GM23338 (cell line): ENCODE measurements around the gene MED1. TPM values are rescaled to one million over a fixed set of nuclear protein-coding genes. Genes with fewer than 3 reads are reported as not detected.

Experiments
- ATAC-seq: fragments of 200-7000 bp; cut with Tn5 transposase; 3 replicates; pipeline ENCODE4 v1.9.1; 2020
- DNase-seq: peaks from one replicate; pipeline ENCODE4 v3.0.0-alpha.2; 2015; ENCODE audit warnings: low spot score
- H2AFZ ChIP-seq: fragments of 200-600 bp; sonication (generic); 2 replicates; pipeline ENCODE4 v1.8.0; 2016; ENCODE audit warnings: antibody characterized with exemption, mild to moderate bottlenecking, moderate library complexity
- H3F3A ChIP-seq: fragments of 200-600 bp; sonication (generic); replicated peaks from 2 replicates; pipeline ENCODE4 v1.8.0; 2017; ENCODE audit warnings: antibody characterized with exemption, mixed run types, low read depth
- H3K27ac ChIP-seq: fragments of 200-600 bp; sonication (generic); 2 replicates; pipeline ENCODE4 v1.6.1; 2016; ENCODE audit warnings: low read depth
- H3K27me3 ChIP-seq: fragments of 200-600 bp; sonication (generic); 2 replicates; pipeline ENCODE4 v1.8.0; 2016; ENCODE audit warnings: mild to moderate bottlenecking, mixed run types, moderate library complexity; ENCODE audit not compliant: insufficient read depth
- H3K36me3 ChIP-seq: fragments of 200-600 bp; sonication (generic); 2 replicates; pipeline ENCODE4 v1.8.0; 2016; ENCODE audit warnings: mild to moderate bottlenecking; ENCODE audit not compliant: insufficient read depth
- H3K4me1 ChIP-seq: fragments of 200-600 bp; sonication (generic); 2 replicates; pipeline ENCODE4 v1.8.0; 2016; ENCODE audit warnings: mild to moderate bottlenecking, moderate library complexity; ENCODE audit not compliant: insufficient read depth
- H3K4me2 ChIP-seq: fragments of 200-600 bp; sonication (generic); 2 replicates; pipeline ENCODE4 v1.7.1; 2017; ENCODE audit warnings: mixed run types
- H3K4me3 ChIP-seq: fragments of 200-600 bp; sonication (generic); 2 replicates; pipeline ENCODE4 v1.6.1; 2016; ENCODE audit warnings: mixed run types
- H3K79me2 ChIP-seq: fragments of 200-600 bp; sonication (generic); replicated peaks from 2 replicates; pipeline ENCODE4 v1.8.0; 2017; ENCODE audit warnings: mild to moderate bottlenecking; ENCODE audit not compliant: insufficient read depth
- H3K9me2 ChIP-seq: fragments of 200-600 bp; sonication (generic); 2 replicates; pipeline ENCODE4 v1.8.0; 2017; ENCODE audit not compliant: insufficient read depth
- H4K20me1 ChIP-seq: fragments of 200-600 bp; sonication (generic); replicated peaks from 2 replicates; pipeline ENCODE4 v1.8.0; 2017; ENCODE audit warnings: mild to moderate bottlenecking; ENCODE audit not compliant: insufficient read depth
- H3K27ac Mint-ChIP-seq: 2 replicates; pipeline ENCODE4 v1.8.0; 2020; ENCODE audit warnings: inconsistent platforms, mild to moderate bottlenecking, moderate library complexity, mixed read lengths
- H3K27me3 Mint-ChIP-seq: 3 replicates; pipeline ENCODE4 v1.8.0; 2022; ENCODE audit warnings: low read depth, mild to moderate bottlenecking, moderate library complexity, mixed read lengths, inconsistent platforms; ENCODE audit not compliant: insufficient read depth, poor library complexity
- H3K36me3 Mint-ChIP-seq: 3 replicates; pipeline ENCODE4 v1.8.0; 2021; ENCODE audit warnings: low read depth, mild to moderate bottlenecking, inconsistent platforms, moderate library complexity, mixed read lengths
- H3K4me1 Mint-ChIP-seq: 3 replicates; pipeline ENCODE4 v1.8.0; 2020; ENCODE audit warnings: mild to moderate bottlenecking, inconsistent platforms, mixed read lengths
- H3K4me3 Mint-ChIP-seq: 3 replicates; pipeline ENCODE4 v1.8.0; 2021; ENCODE audit warnings: moderate library complexity, mild to moderate bottlenecking, inconsistent platforms, mixed read lengths
- H3K9me3 Mint-ChIP-seq: 3 replicates; pipeline ENCODE4 v1.8.0; 2020; ENCODE audit warnings: moderate library complexity, mild to moderate bottlenecking, inconsistent platforms, mixed read lengths
- NANOG ChIP-seq: IDR thresholded peaks from 2 replicates; pipeline ENCODE4 v1.6.1; 2016; ENCODE audit warnings: antibody characterized with exemption, borderline replicate concordance
- POLR2AphosphoS5 ChIP-seq: IDR thresholded peaks from 2 replicates; pipeline ENCODE4 v1.6.1; 2016; ENCODE audit warnings: antibody characterized with exemption, low read depth
- REST ChIP-seq: IDR thresholded peaks from one replicate; pipeline ENCODE4 v1.6.1; 2018; ENCODE audit warnings: antibody characterized with exemption; ENCODE audit not compliant: unreplicated experiment
- STAT1 ChIP-seq: IDR thresholded peaks from one replicate; pipeline ENCODE4 v1.6.1; 2016; ENCODE audit warnings: antibody characterized with exemption; ENCODE audit not compliant: unreplicated experiment
- ZNF114 ChIP-seq: fragments of 250-450 bp; sonication (Bioruptor Pico); IDR thresholded peaks from 2 replicates; pipeline ENCODE4 v1.5.0; 2020; ENCODE audit warnings: mild to moderate bottlenecking, moderate library complexity
- ZNF331 ChIP-seq: fragments of 250-450 bp; sonication (Bioruptor Pico); IDR thresholded peaks from 2 replicates; pipeline ENCODE4 v1.5.0; 2020; ENCODE audit warnings: low read depth, mild to moderate bottlenecking, moderate library complexity
- ZNF462 ChIP-seq: fragments of 250-450 bp; sonication (Bioruptor Pico); IDR thresholded peaks from 2 replicates; pipeline ENCODE4 v1.5.0; 2020; ENCODE audit warnings: mild to moderate bottlenecking, moderate library complexity
- polyA plus RNA-seq: library from polyadenylated mRNA; unstranded; fragments of >200 nt; fragmentation: Nextera tagmentation; extraction: Ambion mirVana; gene quantifications from 2 replicates; pipeline ENCODE4 v1.2.1, GENCODE V29; 2016
- total RNA-seq: library from RNA; depleted of rRNA; stranded (reverse); fragments of >200 nt; shearing (Covaris generic); gene quantifications from 2 replicates; pipeline ENCODE4 v1.2.3, GENCODE V29; 2014

MED1 gene
- total and polyA plus RNA-seq, 2 experiments from 2014 or later, result 19.0 to 42.3 TPM

DNA sequence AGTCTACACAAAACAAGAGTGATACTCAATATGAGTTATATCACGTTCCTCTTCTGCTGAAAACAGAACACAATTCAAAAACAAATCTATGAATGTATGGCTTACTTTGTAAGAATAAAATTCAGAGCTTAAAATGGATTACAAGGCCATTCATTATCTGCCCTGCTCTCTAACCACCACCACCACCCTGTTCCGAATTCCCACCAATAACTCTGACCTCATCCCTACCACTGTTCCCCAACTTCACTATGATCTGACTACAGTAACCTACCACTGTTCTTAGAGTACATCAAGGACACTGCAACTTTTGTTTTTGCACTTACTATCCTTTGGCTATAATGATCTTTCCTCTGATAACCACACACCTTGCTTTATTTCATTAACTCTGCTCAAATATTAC is 70.9 kb downstream of the MED1 start (continued):
- TF ChIP-seq REST, result no peak
- no peak for TF ChIP-seq STAT1
- TF ChIP-seq ZNF331 (CRISPR knock-in tag), result no peak
- TF ChIP-seq NANOG, result no peak
- no peak for TF ChIP-seq POLR2AphosphoS5
- no peak for TF ChIP-seq ZNF114 (CRISPR knock-in tag)
- no peak for TF ChIP-seq ZNF462 (CRISPR knock-in tag)

DNA sequence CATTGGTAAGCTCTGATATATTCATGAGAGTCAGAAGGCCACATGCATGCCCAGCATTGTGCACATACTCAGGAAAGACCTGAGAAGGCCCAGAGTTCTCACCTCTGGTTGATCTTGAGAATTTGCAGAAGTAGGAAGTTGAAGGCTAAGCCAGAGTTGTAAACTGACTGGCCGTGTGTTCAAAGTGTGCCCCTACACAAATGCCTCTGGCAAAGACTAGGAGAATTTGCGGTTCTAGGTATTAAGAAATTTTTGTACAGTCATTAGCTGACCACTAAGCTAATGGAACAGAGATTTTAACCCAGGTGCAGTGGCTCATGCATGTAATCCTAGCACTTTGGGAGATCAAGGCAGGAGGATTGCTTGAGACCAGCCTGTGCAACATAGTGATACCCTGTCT is 74.6 kb downstream of the MED1 start:
- Histone ChIP-seq H3F3A (no peaks in the 10 kb centered on the region), H3K27me3 (no peaks in the 10 kb centered on the region), H3K9me2 (no peaks in the 10 kb centered on the region), H2AFZ (no peak overlapping the region), H4K20me1 (no peaks in the 10 kb centered on the region; the same call in 1 of the 2 replicates), H3K4me3 (no peak overlapping the region), H3K79me2 (no peaks in the 10 kb centered on the region; the same call in 1 of the 2 replicates), H3K4me2 (no peak overlapping the region), H3K27ac (no peak overlapping the region), H3K4me1 (no peaks in the 10 kb centered on the region; the same call in 1 of the 2 replicates), H3K36me3 (no peaks in the 10 kb centered on the region)
- Mint-ChIP-seq H3K4me3 (no peak overlapping the region), H3K4me1 (peaks cover 7% of the 10 kb centered on the region; the same call in 2 of the 3 replicates), H3K27me3 (peaks cover 4% of the 10 kb centered on the region), H3K36me3 (no peaks in the 10 kb centered on the region), H3K27ac (no peak overlapping the region), H3K9me3 (no peaks in the 10 kb centered on the region)
- DNase-seq, result no peak
- no peak for ATAC-seq
- TF ChIP-seq ZNF462 (CRISPR knock-in tag), result no peak
